ENCODE measurements around the gene ADGRE3. TPM values are rescaled to one million over a fixed set of nuclear protein-coding genes. Genes with fewer than 3 reads are reported as not detected.
A peak's percentile ranks its signal among the peaks of the same experiment; 100 is the strongest.

The ADGRE3 gene, protein sequence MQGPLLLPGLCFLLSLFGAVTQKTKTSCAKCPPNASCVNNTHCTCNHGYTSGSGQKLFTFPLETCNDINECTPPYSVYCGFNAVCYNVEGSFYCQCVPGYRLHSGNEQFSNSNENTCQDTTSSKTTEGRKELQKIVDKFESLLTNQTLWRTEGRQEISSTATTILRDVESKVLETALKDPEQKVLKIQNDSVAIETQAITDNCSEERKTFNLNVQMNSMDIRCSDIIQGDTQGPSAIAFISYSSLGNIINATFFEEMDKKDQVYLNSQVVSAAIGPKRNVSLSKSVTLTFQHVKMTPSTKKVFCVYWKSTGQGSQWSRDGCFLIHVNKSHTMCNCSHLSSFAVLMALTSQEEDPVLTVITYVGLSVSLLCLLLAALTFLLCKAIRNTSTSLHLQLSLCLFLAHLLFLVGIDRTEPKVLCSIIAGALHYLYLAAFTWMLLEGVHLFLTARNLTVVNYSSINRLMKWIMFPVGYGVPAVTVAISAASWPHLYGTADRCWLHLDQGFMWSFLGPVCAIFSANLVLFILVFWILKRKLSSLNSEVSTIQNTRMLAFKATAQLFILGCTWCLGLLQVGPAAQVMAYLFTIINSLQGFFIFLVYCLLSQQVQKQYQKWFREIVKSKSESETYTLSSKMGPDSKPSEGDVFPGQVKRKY
- total RNA-seq, result not detected

DNA sequence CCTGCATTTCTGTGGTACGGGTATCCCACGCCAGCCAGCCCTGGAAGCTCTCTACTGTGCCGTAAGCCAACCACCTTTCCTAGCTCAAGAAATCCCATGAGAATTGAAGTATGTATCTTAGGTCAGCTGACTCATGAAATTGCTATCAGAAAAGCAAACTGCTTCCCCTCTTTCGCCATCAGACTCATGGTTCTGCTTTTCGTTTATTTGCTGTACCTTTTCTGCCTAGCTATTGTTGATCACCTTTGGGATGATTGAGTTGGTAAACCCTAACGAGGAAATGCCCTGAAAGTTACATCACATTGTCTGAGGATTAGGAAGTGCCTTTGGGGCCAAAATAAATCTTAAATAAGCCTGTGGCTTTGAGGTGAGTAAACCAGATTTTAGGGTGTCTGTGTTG, at the start of gene ADGRE3:
ADGRE3 (minus strand) TSS at position 81 of the 400 bp plus-strand sequence; CDS start at position 7, 74 bp downstream.
- DNase-seq (ENCODE audit: low spot score), result no peak

DNA sequence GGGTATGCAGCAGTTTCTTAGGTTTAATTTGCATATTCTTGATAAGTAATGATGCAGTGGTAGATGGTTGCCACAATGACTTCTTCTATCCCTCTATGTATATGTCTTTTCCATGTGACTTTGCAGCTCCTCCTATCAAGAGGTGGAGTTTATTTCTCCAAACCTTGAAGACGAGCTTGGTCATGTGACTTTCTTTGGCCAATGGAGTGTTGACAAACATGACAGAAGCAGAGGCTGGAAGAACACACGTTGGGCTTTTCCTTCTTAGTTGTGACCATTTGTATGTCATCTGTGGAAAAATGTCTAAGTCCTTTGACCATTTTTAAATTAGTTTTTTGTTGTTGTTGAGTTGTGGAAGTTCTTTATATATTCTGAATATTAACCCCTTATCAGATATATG, 47.5 kb upstream of the ADGRE3 start:
- DNase-seq (ENCODE audit: low spot score), result no peak

DNA sequence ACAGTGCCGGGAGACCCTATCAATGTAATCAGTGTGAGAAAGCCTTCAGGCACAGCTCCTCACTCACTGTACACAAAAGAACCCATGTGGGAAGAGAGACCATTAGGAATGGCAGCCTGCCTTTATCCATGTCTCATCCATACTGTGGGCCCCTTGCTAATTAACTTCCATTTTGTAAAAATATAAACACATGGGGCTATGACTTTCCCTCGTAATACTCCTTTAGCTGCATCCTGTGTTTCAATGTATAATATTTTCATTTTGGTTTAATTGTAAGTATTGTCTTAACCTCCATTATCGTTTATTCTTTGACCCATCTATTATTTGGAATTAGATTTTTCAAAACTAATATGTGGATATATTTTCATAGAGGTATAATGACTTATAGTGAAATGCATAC, 44.5 kb upstream of the ADGRE3 start:
- no peak for DNase-seq (ENCODE audit: low spot score)

DNA sequence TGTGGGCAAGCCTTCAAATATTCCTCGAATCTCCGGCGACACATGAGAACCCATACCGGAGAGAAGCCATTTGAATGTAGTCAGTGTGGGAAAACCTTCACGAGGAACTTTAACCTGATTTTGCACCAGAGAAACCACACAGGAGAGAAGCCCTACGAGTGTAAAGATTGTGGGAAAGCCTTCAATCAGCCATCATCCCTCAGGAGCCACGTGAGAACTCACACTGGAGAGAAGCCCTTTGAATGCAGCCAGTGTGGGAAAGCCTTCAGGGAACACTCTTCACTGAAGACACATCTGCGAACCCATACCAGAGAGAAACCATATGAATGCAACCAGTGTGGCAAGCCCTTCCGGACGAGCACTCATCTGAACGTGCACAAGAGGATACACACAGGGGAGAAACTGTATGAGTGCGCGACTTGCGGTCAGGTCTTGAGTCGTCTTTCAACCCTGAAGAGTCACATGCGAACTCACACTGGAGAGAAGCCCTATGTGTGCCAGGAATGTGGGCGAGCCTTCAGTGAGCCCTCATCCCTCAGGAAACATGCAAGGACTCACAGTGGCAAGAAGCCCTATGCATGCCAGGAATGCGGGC, 44.0 kb upstream of the ADGRE3 start:
- DNase-seq (ENCODE audit: low spot score), result no peak

DNA sequence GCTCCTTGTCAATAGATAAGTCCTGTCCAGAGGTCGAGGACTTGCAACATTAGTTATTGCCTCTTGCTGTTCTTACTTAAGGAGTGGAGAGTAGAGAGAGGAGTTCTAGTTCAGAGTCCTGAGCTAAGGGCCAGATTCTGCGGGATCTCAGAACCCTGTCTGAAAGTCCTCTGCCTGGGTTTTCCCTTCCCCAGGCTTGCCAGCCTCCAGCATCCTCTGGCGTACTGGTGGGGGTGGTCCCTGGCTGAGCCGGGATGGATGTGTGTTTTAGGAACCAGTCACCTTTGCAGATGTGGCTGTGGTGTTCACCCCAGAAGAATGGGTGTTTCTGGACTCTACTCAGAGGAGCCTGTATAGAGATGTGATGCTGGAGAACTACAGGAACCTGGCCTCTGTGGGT, 41.2 kb upstream of the ADGRE3 start:
- DNase-seq (ENCODE audit: low spot score), result no peak

DNA sequence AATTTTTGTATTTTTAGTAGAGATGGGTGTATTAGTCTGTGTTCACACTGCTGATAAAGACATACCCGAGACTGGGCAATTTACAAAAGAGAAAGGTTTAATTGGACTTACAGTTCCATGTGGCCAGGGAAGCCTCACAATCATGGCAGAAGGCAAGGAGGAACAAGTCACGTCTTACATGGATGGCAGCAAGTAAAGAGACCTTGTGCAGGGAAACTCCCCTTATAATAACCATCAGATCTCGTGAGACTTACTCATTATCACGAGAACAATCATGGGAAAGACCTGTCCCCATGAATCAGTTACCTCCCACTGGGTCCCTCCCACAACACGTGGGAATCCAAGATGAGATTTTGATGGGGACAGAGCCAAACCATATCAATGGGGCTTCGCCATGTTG, 29.8 kb upstream of the ADGRE3 start:
- DNase-seq (ENCODE audit: low spot score), result no peak

DNA sequence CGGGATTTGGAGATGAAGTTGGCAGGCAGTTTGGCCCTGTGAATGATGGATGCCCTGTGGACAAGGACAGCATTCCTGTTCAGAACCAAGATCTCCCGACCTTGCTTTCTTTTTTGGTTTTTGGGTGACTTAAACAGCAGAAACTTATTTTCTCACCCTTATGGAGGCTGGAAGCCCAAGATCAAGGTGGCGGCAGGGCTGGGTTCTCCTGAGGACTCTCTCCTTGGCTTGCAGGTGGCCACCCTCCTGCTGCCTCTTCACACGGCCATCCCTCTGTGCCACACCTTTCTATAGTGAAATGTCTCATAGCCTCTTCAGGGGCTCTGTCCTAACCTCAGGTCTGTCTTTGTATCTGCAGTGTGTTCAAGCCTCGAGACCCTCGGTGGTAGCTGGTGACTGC, 29.2 kb upstream of the ADGRE3 start:
- DNase-seq (ENCODE audit: low spot score), result no peak

DNA sequence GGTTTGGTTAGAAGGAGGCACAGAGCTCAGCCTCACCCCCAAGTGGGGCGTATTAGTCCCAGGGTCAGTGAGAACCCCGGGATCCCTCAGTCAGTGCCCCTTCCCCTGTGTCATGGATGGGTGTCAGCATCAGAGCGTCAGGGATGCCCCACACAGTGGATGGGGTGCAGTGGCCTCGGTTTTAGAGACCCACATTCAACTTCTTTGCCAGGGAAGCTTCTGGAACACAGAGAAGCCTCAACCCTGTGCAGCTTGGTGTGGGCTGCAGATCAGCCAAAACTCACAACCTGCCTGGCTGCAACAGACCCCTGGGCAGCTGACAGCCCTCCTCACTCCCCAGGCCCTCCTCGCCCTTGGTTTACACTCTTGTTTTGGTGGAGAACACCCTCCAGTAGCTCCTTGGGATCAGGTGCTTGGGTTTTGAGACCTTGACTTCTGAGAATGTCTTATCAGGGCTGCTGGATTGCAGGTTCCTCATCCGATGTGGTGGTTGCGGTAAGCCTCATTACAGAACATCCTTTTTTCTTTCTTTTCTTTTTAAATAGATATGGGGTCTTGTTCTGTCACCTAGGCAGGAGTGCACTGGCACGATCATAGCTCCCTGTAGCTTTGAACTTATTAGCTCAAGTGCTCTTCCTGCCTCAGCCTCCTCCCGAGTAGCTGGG, 26.2 kb upstream of the ADGRE3 start:
- DNase-seq (ENCODE audit: low spot score), result no peak

DNA sequence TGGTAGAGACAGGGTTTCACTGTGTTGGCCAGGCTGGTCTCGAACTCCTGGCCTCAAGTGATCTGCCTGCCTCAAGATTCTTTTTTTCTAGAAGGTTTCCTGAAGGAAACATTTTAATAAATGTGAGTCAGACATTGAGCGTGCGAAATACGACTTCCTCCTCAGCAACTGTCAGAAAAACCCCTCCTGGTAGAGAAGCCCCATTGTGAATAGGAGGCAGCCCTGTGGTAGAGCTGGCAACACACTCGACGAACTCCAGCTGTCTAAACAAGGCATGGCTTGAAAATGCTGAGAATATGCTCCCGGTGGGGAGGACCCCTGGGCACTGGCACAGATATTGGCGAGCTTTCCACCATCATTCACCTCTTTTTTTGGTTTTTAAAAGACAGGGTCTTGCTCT, 25.0 kb upstream of the ADGRE3 start:
- no peak for DNase-seq (ENCODE audit: low spot score)

DNA sequence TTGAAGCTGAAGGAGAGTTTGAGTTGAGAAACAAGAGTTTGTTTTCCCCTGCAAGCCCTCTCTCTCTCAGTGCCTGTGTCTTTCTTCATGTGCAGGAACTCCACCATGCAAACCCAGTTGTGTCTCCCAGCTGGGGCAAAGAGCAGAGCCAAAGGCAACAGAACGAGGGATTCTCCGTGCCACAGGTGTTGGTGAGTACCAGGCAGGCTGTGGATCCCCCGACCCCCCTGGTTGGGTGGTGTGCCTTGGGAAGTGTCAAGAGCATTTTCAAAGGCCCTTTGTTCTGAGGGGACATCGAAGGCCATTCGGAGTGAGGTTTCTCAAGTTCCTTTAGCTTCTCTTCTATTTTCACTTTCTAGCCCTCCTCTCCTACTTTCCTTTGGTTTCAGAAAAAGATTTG, 20.8 kb upstream of the ADGRE3 start:
- DNase-seq (ENCODE audit: low spot score), result no peak

DNA sequence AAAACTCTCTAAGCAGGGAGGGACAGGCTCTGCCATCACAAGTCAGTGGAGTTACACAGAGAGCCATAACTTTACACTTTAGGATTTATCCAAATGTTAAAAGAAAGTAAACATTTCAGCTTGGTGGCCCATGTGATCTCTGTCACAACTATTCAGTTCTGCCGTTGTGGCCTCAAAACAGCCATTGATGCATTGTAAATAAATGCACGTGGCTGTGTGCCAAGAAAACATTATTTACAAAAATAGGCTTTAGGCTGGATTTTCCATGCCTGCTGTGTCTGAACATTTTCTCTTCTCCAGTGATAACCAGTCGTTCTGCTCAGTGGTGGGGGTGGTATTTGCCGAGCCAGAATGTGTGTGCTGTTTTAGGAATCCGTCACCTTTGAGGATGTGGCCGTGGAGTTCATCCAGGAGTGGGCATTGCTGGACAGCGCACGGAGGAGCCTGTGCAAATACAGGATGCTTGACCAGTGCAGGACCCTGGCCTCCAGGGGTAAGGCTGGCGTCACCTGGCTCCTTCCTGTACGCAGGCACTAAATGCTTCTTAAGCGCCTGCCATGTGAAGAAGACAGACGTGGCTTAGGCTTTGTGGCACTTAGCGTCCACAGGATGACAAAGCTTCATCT, 20.1 kb upstream of the ADGRE3 start:
- no peak for DNase-seq (ENCODE audit: low spot score)

DNA sequence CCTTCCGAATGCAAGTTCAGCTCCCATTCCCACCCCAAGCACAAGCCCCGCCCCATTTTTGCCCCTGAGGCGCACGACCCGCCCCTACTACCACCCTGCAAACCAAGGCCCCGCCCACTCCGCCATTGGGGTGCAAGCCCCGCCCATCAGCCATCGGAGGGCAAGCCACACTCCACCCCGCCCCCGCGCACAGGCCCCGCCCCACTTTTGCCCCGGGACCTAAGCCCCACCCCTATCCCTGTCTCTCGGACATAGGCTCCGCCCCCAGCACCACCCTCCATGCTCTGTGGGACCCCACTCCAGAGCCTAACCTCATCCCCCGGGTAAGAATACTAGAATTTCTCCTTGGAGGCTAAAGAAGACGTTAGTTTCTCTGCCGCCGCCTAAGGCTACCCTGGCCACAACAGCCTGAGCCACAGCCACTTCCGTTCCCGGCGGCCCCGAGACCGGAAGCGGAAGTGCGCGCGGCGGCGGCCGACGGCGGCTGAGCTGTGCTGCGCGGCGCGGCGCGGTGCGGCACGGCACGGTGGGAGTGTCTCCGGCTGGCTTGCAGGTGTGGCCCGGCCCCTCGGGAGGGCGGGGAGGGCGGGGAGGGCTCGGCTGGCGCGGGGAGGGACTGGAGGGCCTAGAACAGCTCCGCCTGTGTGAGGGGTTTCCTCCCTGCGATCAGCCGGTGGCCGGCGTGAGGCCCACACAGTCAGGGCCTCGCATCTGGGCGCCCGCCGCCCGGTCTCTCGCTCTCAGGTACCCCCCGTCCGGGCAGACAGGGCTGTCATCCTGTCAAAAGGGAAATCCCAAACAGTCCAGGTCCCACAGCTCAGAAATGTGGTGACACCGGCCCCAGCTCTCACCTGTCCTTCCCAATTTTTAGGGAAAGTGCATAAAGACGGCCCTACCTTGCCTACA, 15.2 kb upstream of the ADGRE3 start, which contains the start of gene ZNF333:
ZNF333 (plus strand) TSS at position 451 of the 906 bp plus-strand sequence. CDS start 3,444 bp downstream, outside the sequence.
- DNase-seq (ENCODE audit: low spot score), result peak; percentile 96

DNA sequence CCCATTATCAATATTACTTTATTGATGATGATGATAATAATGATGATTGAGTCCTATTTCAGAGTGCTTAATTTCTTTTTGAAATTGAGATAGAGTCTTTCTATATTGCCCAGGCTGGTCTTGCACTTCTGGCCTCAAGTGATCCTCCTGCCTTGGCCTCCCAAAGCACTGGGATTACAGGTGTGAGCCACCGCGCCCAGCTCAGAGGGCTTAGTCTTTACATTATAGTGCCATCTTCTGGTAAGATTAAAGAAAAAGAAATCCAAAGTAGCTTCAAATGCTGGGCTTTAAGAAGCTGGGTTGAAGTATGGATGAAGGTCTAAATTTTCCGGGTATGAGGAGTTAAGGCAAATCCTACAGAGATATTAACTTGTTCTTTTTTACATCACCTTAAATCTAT, 11.8 kb upstream of the ADGRE3 start:
- no peak for DNase-seq (ENCODE audit: low spot score)

DNA sequence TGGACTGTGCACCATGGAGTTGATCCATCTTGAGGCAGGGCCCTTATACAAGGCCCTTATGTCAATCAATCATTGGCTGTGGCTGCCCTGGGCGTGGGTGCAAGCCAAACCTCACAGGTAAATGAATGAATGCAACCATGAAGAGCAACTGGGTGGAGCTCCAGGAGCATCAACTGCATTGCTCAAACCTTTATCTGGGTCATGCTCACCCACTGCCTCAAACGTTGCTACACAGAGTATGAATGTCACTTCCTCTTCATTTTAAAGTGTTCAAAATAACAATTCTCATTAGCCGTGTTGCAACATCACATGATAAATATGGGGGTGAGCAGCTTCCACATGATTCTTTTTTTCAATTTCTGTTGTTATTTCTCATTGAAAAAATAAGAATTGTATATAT, 8.8 kb upstream of the ADGRE3 start:
- DNase-seq (ENCODE audit: low spot score), result no peak

DNA sequence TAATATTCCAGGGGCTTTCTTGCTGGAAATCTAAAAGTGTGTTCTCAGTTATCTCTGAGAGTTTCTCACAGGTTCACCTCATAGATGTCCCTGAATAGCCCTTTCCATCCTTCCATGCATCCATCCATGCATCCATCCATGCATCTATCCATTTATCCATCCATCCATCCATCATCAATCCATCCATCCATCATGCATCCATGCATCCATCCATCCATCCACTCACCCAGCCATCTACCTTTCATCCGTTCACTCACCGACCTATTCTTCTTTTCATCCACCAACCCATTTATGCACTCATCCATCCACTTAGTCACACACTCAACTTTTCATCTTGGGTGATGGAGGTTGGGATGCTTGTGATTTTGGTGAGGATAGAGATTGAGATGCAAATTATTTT, 7.4 kb upstream of the ADGRE3 start:
- DNase-seq (ENCODE audit: low spot score), result no peak

DNA sequence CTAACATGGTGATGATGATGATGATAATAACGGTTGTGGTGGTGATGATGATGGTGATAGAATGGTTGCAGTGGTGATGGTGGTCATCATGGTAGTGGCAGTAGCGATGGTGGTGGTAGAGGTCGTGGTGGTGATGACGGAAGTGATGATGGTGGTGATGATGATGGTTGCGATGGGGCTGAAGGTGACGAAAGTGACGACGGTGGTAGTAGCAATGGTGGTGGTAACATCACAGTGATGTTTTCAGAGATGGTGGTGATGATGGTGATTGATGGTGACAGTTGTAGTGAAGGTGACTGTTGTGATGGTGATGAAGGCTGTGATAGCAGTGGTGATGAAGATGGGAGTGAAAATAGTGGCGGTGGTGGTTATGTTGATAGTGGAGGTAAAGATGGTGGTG, 3.6 kb upstream of the ADGRE3 start:
- DNase-seq (ENCODE audit: low spot score), result no peak

DNA sequence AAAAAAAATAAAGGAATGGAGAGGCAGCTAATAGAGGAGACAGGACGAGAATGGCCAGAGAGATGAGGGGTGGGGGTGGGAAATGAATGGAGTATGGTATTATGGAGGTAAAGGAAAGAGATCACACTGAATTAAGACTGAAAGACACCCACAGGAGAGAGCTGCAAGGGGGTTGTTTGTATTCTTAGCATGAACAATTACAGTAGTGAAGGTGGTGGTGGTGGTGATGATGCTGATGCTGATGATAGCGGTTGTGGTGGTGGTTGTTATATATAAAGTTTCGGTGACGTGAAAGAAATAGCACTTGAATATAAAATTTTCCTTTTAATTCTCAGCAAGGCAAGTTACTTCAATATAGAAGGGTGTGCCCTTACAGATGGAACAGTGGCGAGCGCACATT, 2.8 kb upstream of the ADGRE3 start:
- DNase-seq (ENCODE audit: low spot score), result no peak

DNA sequence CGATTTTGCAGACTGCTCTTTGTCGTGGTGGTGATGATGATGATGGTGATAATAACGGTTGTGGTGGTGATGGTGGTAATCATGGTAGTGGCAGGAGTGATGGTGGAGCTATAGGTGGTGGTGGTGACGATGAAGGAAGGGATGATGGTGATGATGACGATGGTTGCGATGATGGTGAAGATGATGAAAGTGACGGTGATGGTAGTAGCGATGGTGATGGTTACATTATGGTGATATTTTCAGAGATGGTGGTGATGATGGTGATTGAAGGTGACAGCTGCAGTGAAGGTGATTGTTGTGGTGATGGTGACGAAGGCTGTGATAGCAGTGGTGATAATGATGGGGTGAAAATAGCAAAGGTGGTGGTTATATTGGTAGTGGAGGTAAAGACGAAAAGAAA, 2.1 kb upstream of the ADGRE3 start:
- DNase-seq (ENCODE audit: low spot score), result no peak

DNA sequence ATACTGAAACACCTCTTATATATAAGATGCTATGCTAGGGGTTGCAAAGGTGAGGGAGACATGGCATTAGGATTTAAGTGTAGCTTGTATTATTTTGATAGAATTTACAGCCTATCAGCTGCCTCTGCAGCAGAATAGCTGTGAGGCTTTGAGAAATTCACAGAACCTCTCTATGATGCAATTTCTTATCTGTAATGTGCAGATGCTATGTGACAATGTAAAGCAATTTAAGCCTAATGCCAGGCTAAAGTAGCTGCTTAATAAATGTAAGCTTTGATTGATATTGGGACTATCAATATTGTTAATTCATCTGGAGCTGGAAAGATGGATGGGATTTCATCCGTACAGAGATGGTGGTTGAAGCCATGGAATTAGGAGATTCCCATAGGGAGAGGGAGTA, 1.6 kb downstream of the ADGRE3 start:
- no peak for DNase-seq (ENCODE audit: low spot score)

DNA sequence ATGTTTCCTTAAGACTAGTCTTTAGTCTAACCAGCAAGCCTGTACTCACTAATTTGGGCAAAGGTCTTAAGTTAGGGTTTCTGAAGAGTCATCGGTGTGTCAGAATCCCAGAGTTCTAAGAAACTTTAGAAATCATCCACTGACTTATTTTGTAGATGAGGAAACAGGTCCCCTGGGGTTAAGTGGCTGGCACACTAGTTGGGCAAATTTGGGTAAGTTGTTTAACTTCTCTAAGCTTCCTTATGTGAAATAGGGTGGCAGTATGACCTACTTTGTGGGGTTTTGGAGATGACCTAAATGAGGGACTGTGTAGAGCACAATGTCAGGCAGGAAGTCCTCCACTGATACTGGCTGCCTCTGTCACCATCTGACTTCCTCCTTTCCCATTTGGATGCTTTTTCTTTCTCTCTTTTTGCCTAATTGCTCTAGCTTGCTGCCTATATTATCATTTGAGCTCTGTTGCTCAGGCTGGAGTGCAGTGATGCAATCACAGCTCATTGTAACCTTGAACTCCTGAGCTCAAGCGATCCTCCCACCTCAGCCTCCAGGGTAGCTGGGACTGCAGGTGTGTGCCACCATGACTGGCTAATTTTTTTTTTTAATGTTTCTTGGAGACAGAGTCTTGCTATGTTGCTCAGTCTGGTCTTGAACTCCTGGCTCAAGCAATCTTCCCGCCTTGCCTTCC, 2.3 kb downstream of the ADGRE3 start:
- DNase-seq (ENCODE audit: low spot score), result no peak
